GM12878 (cell line): ENCODE measurements around the gene CMTM4. TPM values are rescaled to one million over a fixed set of nuclear protein-coding genes. Genes with fewer than 3 reads are reported as not detected.

ENCODE experiments used
- ATAC-seq: fragments of 200-7000 bp; cut with Tn5 transposase; 3 replicates; pipeline ENCODE4 v1.9.1; 2020; ENCODE audit warnings: mild to moderate bottlenecking, moderate library complexity
- BruUV-seq: library from RNA; stranded (reverse); fragments of 400-500 nt; replicated peaks from 2 replicates; lab custom pipeline; 2021; lab: Mats Ljungman, UMichigan
- CTCF ChIA-PET: fragments of 300-600 bp; sonication (Branson Sonifier 250); formaldehyde crosslinking; extraction: SDS; loops from one replicate; lab custom pipeline; 2021; ENCODE audit warnings: inconsistent platforms; lab: Yijun Ruan, JAX
- POLR2A ChIA-PET: fragments of 350-600 bp; formaldehyde crosslinking; extraction: SDS; loops from one replicate; lab custom pipeline; 2021; ENCODE audit warnings: inconsistent platforms; lab: Charles Lee
- RAD21 ChIA-PET: fragments of 300-600 bp; sonication (Branson Sonifier 250); formaldehyde crosslinking; loops from one replicate; lab custom pipeline; 2023; ENCODE audit warnings: antibody characterized with exemption; ENCODE audit not compliant: unreplicated experiment; lab: Charles Lee
- SMC1A ChIA-PET: fragments of 300-600 bp; sonication (Branson Sonifier 250); formaldehyde crosslinking; loops from one replicate; lab custom pipeline; 2023; ENCODE audit not compliant: unreplicated experiment, uncharacterized antibody; lab: Charles Lee
- DNase-seq: peaks from one replicate; pipeline ENCODE4 v3.0.0-alpha.2; 2011; ENCODE audit warnings: low read depth, low spot score
- FAIRE-seq: peaks from 3 replicates; lab custom pipeline; 2011; peaks lifted over from hg19 to GRCh38; lab: Jason Lieb, UNC
- H2AFZ ChIP-seq: 2 replicates; pipeline ENCODE4 v1.6.0; 2011; ENCODE audit warnings: low read depth, low read length, control low read depth; ENCODE audit not compliant: control insufficient read depth
- H3K27ac ChIP-seq: 2 replicates; pipeline ENCODE4 v1.5.1; 2011; ENCODE audit warnings: control low read depth; ENCODE audit not compliant: control insufficient read depth, insufficient read depth
- H3K27me3 ChIP-seq, 2 experiments: replicated peaks in 1 of 2; 2 replicates each; pipeline versions ENCODE4 v1.6.0 to v1.6.1; 2011; ENCODE audit warnings: low read length in 1 of 2; ENCODE audit not compliant: control insufficient read depth in 2 of 2, insufficient read depth in 2 of 2
- H3K36me3 ChIP-seq, 2 experiments: 2 replicates each; pipeline ENCODE4 v1.5.1; 2011; ENCODE audit warnings: low read length in 1 of 2; ENCODE audit not compliant: control insufficient read depth in 2 of 2, insufficient read depth in 2 of 2
- H3K4me1 ChIP-seq: 2 replicates; pipeline ENCODE4 v1.6.1; 2011; ENCODE audit warnings: mild to moderate bottlenecking, low read length, moderate library complexity, mixed read lengths; ENCODE audit not compliant: control insufficient read depth, insufficient read depth
- H3K4me2 ChIP-seq: 2 replicates; pipeline ENCODE4 v1.6.0; 2011; ENCODE audit warnings: control low read depth; ENCODE audit not compliant: control insufficient read depth, insufficient read depth
- H3K4me3 ChIP-seq: fragments of 200-600 bp; sonication (generic); 2 replicates; pipeline ENCODE4 v1.5.1; 2016
- H3K79me2 ChIP-seq: 2 replicates; pipeline ENCODE4 v1.6.0; 2011; ENCODE audit warnings: low read length; ENCODE audit not compliant: control insufficient read depth, insufficient read depth
- H3K9ac ChIP-seq: 2 replicates; pipeline ENCODE4 v1.8.0; 2011; ENCODE audit warnings: low read length, control low read depth, mixed read lengths; ENCODE audit not compliant: control insufficient read depth, insufficient read depth
- H3K9me3 ChIP-seq: replicated peaks from 3 replicates; pipeline ENCODE4 v1.5.1; 2011; ENCODE audit warnings: mild to moderate bottlenecking, low read length; ENCODE audit not compliant: control insufficient read depth, insufficient read depth
- H4K20me1 ChIP-seq: 2 replicates; pipeline ENCODE4 v1.6.0; 2011; ENCODE audit not compliant: control insufficient read depth, insufficient read depth
- E2F4 ChIP-seq: IDR thresholded peaks from 2 replicates; pipeline ENCODE4 v1.6.1; 2012; ENCODE audit warnings: low read depth, low read length, improper control_type of control experiment
- MXI1 ChIP-seq: fragments of 150-350 bp; IDR thresholded peaks from 2 replicates; pipeline ENCODE4 v1.6.1; 2011; ENCODE audit warnings: low read depth, mild to moderate bottlenecking, inconsistent platforms, low read length, improper control_type of control experiment
- NR2F1 ChIP-seq: fragments of 450-650 bp; conservative IDR thresholded peaks from 2 replicates; pipeline ENCODE4 v1.6.1; 2017; ENCODE audit warnings: mild to moderate bottlenecking
- RB1 ChIP-seq: fragments of 450-650 bp; formaldehyde crosslinking; IDR thresholded peaks from 2 replicates; pipeline ENCODE4 v1.6.1; 2017; ENCODE audit warnings: mild to moderate bottlenecking, borderline replicate concordance
- STAT1 ChIP-seq: fragments of 450-650 bp; conservative IDR thresholded peaks from 2 replicates; pipeline ENCODE4 v1.6.1; 2014; ENCODE audit warnings: antibody characterized with exemption, mild to moderate bottlenecking
- WGBS: methylation state at CpG from one replicate; pipeline ENCODE4 v1.1.6; 2016; ENCODE audit warnings: low lambda C conversion rate; ENCODE audit not compliant: insufficient replicate concordance, insufficient coverage; ENCODE audit errors: missing lambda C conversion rate; 5-methylcytosine and 5-hydroxymethylcytosine counted together
- in situ Hi-C: fragments of 300-500 bp; cut with MboI; formaldehyde crosslinking; loops from 9 replicates; pipeline ENCODE4 v1.14.3; 2018; ENCODE audit warnings: mixed read lengths
- intact Hi-C: fragments of 100-400 bp; cut with micrococcal nuclease; formaldehyde crosslinking; loops from one replicate; pipeline ENCODE4 v1.14.2; 2022; ENCODE audit not compliant: unreplicated experiment
- polyA plus RNA-seq, 11 experiments: library from polyadenylated mRNA; depleted of rRNA in 4 of 11; unstranded in 6 of 11; stranded (reverse) in 5 of 11; fragments of >200 nt; fragmentation: Nextera tagmentation in 4 of 11; fragmentation: Illumina TruSeq in 1 of 11; extraction: Ambion mirVana in 4 of 11; extraction: Trizol in 1 of 11; gene quantifications; 1 replicate in 1 of 11; 2 replicates in 10 of 11; pipeline versions ENCODE4 v1.2.1 to v1.2.3, GENCODE V29; 2011 to 2016; ENCODE audit warnings: inconsistent platforms in 2 of 11, missing spikeins in 2 of 11, low read depth in 1 of 11
- total RNA-seq, 4 experiments: library from RNA; depleted of rRNA in 3 of 4; stranded (reverse); fragments of >200 nt in 3 of 4; fragmentation: Illumina TruSeq in 1 of 4; extraction: Trizol in 1 of 4; gene quantifications; 2 replicates each; pipeline versions ENCODE4 v1.2.1 to v1.2.3, GENCODE V29; 2013 to 2021
- TF ChIP-seq, protein P1 (sequence below): fragments of 150-350 bp; IDR thresholded peaks from 2 replicates; pipeline ENCODE4 v1.6.1; 2014; ENCODE audit warnings: mild to moderate bottlenecking, low read depth, low read length
- TF ChIP-seq, protein P2 (sequence below): fragments of 450-650 bp; IDR thresholded peaks from 2 replicates; pipeline ENCODE4 v1.6.1; 2018; ENCODE audit warnings: borderline replicate concordance, mild to moderate bottlenecking; ENCODE audit not compliant: partially characterized antibody

The CMTM4 gene
- total and polyA plus RNA-seq, 10 of the 15 experiments (the other 5 are each of a cell fraction or from before 2014, with no cell fraction given) = 0.02 to 0.43 (median 0.15) TPM; not detected in 2

DNA sequence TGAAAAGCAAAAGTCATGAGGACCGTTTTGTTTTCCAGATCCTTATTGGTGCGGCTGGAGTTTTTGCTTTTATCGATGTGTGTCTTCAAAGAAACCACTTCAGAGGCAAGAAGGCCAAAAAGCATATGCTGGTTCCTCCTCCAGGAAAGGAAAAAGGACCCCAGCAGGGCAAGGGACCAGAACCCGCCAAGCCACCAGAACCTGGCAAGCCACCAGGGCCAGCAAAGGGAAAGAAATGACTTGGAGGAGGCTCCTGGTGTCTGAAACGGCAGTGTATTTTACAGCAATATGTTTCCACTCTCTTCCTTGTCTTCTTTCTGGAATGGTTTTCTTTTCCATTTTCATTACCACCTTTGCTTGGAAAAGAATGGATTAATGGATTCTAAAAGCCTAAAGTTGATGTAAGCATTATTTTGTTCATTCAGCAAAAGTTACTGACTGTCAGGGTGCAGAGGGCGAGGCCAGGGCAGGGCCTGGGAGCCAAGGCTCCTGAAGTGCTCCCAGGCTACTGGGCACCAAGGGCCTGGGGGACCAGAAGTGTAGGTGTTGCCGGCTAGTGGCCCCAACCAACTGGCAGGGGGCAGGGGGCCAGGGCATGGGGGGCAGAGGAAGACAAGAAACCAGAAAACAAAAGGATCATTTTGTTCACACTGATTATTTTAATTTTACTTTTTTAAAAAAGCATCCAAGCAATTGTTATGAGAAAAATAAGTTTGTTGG is 108.5 kb downstream of the CMTM4 start:
- ChIA-PET RAD21 (interaction anchor here (1.3 to 3.1 kb wide), 3 partner anchors 72 to 182 kb away, joined by 6 to 51 read pairs (median 7); no protein-coding TSS in a partner anchor), SMC1A (no interaction called here), CTCF (interaction anchor here (1.8 to 3.1 kb wide), 6 partner anchors 10 to 110 kb away, joined by 4 to 61 read pairs (median 22); no protein-coding TSS in a partner anchor), POLR2A (no interaction called here)
- no peak overlapping the region for H2AFZ ChIP-seq
- intact Hi-C loops (no loop called here), in situ Hi-C loops (loop anchor here (5.0 kb wide), 1 partner anchor 181 kb away; no protein-coding TSS in a partner anchor)
- no peak for TF ChIP-seq STAT1
- TF ChIP-seq E2F4 = no peak
- TF ChIP-seq RB1 = no peak
- TF ChIP-seq, protein P1, sequence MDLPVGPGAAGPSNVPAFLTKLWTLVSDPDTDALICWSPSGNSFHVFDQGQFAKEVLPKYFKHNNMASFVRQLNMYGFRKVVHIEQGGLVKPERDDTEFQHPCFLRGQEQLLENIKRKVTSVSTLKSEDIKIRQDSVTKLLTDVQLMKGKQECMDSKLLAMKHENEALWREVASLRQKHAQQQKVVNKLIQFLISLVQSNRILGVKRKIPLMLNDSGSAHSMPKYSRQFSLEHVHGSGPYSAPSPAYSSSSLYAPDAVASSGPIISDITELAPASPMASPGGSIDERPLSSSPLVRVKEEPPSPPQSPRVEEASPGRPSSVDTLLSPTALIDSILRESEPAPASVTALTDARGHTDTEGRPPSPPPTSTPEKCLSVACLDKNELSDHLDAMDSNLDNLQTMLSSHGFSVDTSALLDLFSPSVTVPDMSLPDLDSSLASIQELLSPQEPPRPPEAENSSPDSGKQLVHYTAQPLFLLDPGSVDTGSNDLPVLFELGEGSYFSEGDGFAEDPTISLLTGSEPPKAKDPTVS = no peak
- TF ChIP-seq NR2F1 = no peak
- TF ChIP-seq MXI1 = no peak
- TF ChIP-seq, protein P2, sequence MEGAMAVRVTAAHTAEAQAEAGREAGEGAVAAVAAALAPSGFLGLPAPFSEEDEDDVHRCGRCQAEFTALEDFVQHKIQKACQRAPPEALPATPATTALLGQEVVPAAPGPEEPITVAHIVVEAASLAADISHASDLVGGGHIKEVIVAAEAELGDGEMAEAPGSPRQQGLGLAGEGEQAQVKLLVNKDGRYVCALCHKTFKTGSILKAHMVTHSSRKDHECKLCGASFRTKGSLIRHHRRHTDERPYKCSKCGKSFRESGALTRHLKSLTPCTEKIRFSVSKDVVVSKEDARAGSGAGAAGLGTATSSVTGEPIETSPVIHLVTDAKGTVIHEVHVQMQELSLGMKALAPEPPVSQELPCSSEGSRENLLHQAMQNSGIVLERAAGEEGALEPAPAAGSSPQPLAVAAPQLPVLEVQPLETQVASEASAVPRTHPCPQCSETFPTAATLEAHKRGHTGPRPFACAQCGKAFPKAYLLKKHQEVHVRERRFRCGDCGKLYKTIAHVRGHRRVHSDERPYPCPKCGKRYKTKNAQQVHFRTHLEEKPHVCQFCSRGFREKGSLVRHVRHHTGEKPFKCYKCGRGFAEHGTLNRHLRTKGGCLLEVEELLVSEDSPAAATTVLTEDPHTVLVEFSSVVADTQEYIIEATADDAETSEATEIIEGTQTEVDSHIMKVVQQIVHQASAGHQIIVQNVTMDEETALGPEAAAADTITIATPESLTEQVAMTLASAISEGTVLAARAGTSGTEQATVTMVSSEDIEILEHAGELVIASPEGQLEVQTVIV = no peak
- no peaks in the 10 kb centered on the region for H4K20me1 ChIP-seq
- ATAC-seq = no peak
- H3K4me1 ChIP-seq = no peaks in the 10 kb centered on the region; the same call in 1 of the 2 replicates
- H3K27ac ChIP-seq = no peak overlapping the region
- no peak for FAIRE-seq
- peaks cover 0 to 4% of the 10 kb centered on the region in 2 experiments; a peak in 1 of 4 replicates for H3K27me3 ChIP-seq
- no peak overlapping the region for H3K4me2 ChIP-seq
- no peaks in the 10 kb centered on the region; the same call in 2 of the 3 replicates for H3K9me3 ChIP-seq
- 62% methylated on average over 7 of the region's 7 CpGs for WGBS
- no peak for DNase-seq
- BruUV-seq = no TSS peak
- H3K79me2 ChIP-seq = no peaks in the 10 kb centered on the region
- H3K36me3 ChIP-seq = no peaks in the 10 kb centered on the region
- H3K9ac ChIP-seq = no peak overlapping the region
- no peak overlapping the region for H3K4me3 ChIP-seq
